Neuron (in vitro differentiated cells): ENCODE results near the gene EIF5A2.
"Not testable (repeated sequence)": the region's sequence is repeated elsewhere in the genome, so short reads cannot be mapped to it uniquely, and the experiment has no call there.

Experiments
- H2AFZ ChIP-seq: one replicate; pipeline ENCODE4 v1.6.1; 2013; ENCODE audit warnings: low read depth, mild to moderate bottlenecking, inconsistent platforms, low read length, moderate library complexity
- H3K27me3 ChIP-seq: one replicate; pipeline ENCODE4 v1.6.1; 2013; ENCODE audit warnings: low read length; ENCODE audit not compliant: insufficient read depth
- H3K36me3 ChIP-seq: one replicate; pipeline ENCODE4 v1.6.1; 2013; ENCODE audit warnings: low read length; ENCODE audit not compliant: insufficient read depth
- H3K4me1 ChIP-seq: one replicate; pipeline ENCODE4 v1.6.1; 2013; ENCODE audit warnings: low read length; ENCODE audit not compliant: insufficient read depth
- H3K4me3 ChIP-seq: 2 replicates; pipeline ENCODE4 v1.5.1; 2013; ENCODE audit warnings: mild to moderate bottlenecking, low read length, moderate library complexity
- H3K9me3 ChIP-seq: one replicate; pipeline ENCODE4 v1.6.1; 2013; ENCODE audit warnings: low read length

The EIF5A2 gene

DNA sequence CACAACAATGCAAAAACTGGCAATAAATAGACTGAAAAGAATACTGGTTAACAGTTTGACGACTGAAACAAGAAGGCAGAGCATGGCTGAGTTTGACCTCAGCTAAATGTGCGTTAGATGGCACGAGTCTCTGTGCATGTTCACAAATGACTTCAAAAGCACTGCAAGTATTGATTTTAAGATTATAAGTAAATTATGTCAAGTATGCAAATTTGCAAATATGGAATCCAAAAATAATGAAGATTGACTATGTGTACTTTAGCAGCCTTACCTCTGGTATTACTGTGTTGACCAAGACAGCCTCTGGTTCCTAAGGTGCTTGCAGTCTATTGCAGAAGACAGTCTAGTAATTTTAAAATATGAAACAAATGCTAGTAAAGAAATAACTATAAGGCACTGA, 2.6 kb upstream of the EIF5A2 start:
- Histone ChIP-seq H3K4me3 (no peak overlapping the region), H3K27me3 (peaks cover 2% of the 10 kb centered on the region), H3K36me3 (no peaks in the 10 kb centered on the region), H3K4me1 (peaks cover 14% of the 10 kb centered on the region), H2AFZ (no peak overlapping the region), H3K9me3 (peaks cover 6% of the 10 kb centered on the region)

DNA sequence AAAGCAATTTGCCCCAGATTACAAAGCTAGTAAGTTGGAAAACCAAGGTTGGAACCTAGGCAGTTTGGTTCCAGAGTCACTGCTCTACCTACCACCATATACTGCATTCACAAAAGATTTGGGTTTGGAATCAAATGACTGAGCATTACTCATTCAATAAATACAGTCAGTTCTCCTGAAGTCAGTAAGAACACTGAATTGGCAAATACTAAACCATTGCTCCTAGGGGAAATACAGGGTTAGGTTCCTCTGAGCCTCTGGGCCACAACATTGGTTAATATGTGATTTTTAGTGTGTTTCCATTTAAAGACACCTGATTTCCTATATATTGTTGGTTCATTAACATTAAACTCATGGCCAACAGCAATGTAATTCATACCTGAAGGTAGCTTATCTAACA, 2.1 kb upstream of the EIF5A2 start:
- Histone ChIP-seq H3K4me1 (peaks cover 14% of the 10 kb centered on the region), H3K27me3 (peaks cover 2% of the 10 kb centered on the region), H3K36me3 (no peaks in the 10 kb centered on the region), H3K4me3 (no peak overlapping the region), H3K9me3 (peaks cover 6% of the 10 kb centered on the region), H2AFZ (no peak overlapping the region)

DNA sequence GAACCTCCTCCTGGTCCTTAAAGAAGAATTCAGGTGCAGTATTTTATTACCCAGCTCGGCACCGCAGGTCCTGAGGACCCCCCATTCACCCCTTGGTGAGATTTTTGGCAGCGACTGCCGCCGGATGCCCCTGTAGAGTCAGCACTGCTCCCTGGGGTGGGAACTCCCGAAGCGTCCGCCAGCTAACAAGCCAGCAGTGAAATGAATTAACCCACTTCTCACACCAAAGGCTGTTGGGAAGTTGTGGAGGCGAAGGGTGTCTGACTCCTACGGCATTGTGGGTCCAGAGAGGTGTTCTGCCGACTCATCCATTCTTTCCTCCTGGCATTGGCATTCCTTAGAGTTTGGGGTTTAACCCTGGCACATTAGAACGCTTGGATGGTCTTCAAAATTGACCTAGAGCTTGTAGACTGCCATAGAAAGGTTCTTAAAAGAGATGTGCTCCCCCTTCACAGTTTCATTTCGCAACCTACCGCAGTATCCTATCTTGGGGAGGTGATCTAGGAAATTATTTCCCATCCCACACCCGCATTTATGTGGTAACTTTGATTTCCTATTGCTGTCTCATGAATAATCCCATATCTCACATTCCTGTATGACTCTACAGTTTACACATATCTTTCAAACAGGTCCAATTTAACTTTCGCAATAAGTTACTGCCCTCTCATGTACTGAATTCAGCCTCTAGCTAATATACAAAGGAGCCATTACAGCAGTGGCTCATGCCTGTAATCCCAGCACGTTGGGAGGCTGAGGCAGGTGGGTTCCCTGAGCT, 879 bp upstream of the EIF5A2 start:
- Histone ChIP-seq H3K9me3 (peaks cover 6% of the 10 kb centered on the region), H3K4me1 (peaks cover 14% of the 10 kb centered on the region), H3K4me3 (no peak overlapping the region), H3K36me3 (no peaks in the 10 kb centered on the region), H3K27me3 (no peaks in the 10 kb centered on the region), H2AFZ (peak overlapping the region; percentile 91)

DNA sequence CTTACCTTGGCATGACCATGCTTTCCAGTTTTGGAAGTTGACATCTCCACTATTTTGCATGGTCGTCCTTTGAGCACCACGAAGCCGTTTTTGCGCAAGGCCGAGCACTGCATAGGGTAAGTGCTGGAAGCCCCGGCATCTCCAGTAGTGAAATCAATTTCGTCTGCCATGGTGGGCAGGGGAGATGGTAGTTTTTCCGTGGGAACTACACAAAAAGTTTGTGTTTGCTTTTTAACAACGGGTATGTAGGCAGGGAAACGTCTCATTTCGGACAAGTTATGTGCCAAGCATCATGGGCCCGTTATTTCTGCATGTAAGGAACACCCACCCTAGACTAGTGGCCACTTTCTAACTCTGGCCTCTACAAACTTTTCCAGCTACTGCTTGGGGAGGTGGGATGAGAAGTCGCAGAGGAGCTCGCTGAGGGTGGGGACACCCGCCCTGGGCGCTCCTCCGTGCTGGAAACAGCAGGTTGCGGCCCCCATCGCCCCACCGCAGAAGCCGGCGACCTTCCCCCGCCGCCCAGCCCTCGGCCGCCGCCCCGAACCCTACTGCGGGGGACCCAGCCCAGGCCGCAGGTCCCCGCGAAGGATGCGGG, 701 bp downstream of the EIF5A2 start:
- H3K36me3 ChIP-seq: no peaks in the 10 kb centered on the region
- peaks cover 6% of the 10 kb centered on the region for H3K9me3 ChIP-seq
- H3K27me3 ChIP-seq: no peaks in the 10 kb centered on the region
- H3K4me1 ChIP-seq: peaks cover 14% of the 10 kb centered on the region
- H3K4me3 ChIP-seq: peak overlapping the region; percentile 89
- H2AFZ ChIP-seq: peak overlapping the region; percentile 91

DNA sequence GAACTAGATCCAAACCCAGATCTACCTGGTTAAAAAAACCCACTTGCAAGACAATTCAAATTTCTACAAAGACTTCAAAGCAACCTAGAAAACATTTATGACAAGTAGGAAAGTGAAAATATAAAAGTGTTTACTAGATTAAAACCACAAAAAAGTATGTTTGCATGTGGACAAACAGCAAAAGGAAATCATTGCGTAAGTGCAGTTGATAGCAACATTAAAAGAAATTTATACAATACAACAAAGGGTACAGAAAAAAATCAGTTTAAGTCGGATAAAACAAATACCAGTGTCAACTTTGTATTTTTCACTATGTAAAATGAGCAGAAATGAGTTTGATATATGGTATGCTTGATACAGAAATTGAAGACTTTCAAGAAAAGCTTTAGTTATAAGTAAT, 2.6 kb downstream of the EIF5A2 start:
- H2AFZ ChIP-seq: no peak overlapping the region
- no peak overlapping the region for H3K4me3 ChIP-seq
- H3K36me3 ChIP-seq: no peaks in the 10 kb centered on the region
- H3K4me1 ChIP-seq: peaks cover 14% of the 10 kb centered on the region
- H3K9me3 ChIP-seq: peaks cover 6% of the 10 kb centered on the region
- no peaks in the 10 kb centered on the region for H3K27me3 ChIP-seq

DNA sequence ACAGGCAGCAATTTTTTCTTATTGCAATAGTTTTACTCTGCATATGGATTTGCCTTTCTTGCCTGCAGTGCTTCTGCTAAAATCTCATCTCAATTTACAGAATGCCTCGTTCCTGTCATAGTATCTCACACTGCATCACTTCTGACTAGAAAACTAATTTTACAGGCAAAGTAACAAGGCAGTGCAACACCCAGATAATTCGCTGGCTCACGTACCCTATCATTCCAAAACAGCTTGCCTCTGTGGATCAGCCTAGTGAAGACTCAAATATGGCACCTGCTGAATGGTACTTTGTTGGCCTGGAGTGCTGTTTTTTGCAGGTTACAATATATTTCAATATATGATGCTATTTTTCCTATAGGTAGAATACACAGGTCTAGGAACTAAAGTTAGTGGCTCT, 5.3 kb downstream of the EIF5A2 start:
- H3K36me3 ChIP-seq: no peaks in the 10 kb centered on the region
- no peak overlapping the region for H3K4me3 ChIP-seq
- no peaks in the 10 kb centered on the region for H3K9me3 ChIP-seq
- H3K4me1 ChIP-seq: peaks cover 14% of the 10 kb centered on the region
- H3K27me3 ChIP-seq: no peaks in the 10 kb centered on the region
- no peak overlapping the region for H2AFZ ChIP-seq

DNA sequence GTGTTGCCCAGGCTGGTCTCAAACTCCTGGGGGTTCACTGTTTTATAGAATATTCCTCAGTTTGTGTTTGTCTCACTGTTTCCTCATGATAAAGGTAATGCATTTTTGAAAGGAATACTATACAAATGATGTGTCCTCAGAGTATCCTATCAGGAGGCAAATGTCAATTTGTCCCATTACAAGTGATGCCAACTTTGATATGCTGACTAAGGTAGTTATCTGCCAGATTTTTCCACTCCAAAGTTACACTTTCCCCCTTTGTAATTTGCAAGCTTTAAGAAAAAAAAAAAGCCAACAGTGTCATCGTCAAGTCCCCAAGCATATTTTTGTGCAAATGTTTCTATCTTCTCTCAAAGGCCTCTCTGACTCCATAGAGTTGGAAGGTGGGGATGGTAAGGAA, 9.0 kb downstream of the EIF5A2 start:
- Histone ChIP-seq H3K4me1 (no peaks in the 10 kb centered on the region), H3K4me3 (no peak overlapping the region), H2AFZ (no peak overlapping the region)

DNA sequence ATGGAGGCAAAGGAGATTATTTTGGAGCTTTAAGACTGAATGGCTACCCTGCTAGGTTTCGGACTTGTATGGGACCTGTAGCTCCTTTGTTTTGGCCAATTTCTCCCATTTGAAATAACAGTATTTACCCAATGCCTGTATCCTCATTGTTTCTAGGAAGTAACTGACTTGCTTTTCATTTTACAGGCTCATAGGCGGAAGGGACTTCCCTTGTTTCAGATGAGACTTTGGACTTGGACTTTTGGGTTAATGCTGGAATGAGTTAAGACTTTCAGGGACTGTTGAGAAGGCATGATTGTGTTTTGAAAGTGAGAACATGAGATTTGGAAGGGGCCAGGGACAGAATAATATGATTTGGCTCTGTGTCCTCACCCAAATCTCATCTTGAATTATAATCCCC, 10.5 kb downstream of the EIF5A2 start:
- Histone ChIP-seq H3K4me1 (no peaks in the 10 kb centered on the region), H3K4me3 (no peak overlapping the region), H3K9me3 (no peaks in the 10 kb centered on the region), H2AFZ (no peak overlapping the region), H3K27me3 (no peaks in the 10 kb centered on the region), H3K36me3 (no peaks in the 10 kb centered on the region)

More for the DNA sequence above, 9.0 kb downstream of the EIF5A2 start:
- H3K9me3 ChIP-seq: no peaks in the 10 kb centered on the region
- H3K36me3 ChIP-seq: no peaks in the 10 kb centered on the region
- H3K27me3 ChIP-seq: no peaks in the 10 kb centered on the region

DNA sequence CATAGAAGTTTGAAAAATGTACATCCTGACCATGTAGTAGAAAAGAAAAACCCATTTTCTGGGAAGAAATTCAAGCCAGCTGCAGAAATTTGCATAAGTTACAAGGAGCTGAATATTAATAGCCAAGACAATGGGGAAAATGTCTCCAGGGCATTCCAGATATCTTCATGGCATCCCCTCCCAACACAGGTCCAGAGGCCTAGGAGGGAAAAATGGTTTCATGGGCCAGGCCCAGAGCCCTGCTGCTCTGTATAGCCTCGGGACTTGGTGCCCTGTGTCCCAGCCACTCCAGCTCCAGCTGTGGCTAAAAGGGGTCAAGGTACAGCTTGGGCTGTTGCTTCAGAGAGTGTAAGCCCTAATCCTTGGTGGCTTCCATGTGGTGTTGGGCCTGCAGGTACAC, 11.2 kb downstream of the EIF5A2 start:
- H3K9me3 ChIP-seq, H3K4me1 ChIP-seq, H3K36me3 ChIP-seq, H3K27me3 ChIP-seq, H3K4me3 ChIP-seq, H2AFZ ChIP-seq: not testable (repeated sequence)

DNA sequence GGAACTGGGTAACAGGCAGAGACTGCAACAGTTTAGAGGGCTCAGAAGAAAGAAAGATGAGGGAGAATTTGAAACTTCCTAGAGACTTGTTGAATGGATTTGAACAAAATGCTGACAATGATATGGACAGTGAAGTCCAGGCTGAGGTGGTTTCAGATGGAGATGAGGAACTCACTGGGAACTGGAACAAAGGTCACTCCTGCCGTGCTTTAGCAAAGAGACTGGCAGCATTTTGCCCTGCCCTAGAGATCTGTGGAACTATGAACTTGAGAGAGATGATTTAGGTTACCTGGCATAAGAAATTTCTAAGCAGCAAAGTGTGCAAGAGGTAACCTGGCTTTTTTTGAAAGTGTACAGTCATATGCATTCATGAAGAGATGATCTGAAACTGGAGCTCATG, 11.7 kb downstream of the EIF5A2 start:
- H3K27me3 ChIP-seq: no peaks in the 10 kb centered on the region
- H3K4me3 ChIP-seq: no peak overlapping the region
- H3K36me3 ChIP-seq: no peaks in the 10 kb centered on the region
- H2AFZ ChIP-seq: no peak overlapping the region
- H3K9me3 ChIP-seq: no peaks in the 10 kb centered on the region
- no peaks in the 10 kb centered on the region for H3K4me1 ChIP-seq

DNA sequence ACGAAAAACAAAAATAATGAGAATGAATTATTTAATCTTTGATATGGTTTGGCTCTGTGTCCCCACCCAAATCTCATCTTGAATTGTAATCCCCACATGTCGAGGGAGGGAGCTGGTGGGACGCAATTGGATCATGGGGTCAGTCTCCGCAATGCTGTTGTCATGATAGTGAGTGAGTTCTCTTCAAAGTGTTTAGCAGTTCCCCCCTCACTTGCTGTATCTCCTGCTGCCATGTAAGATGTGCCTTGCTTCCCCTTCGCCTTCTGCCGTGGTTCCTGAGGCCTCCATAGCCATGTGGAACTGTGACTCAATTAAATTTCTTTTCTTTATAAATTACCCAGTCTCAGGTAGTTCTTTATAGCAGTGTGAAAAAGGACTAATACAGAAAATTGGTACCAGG, 12.1 kb downstream of the EIF5A2 start:
- H2AFZ ChIP-seq, H3K36me3 ChIP-seq, H3K27me3 ChIP-seq, H3K4me1 ChIP-seq, H3K9me3 ChIP-seq, H3K4me3 ChIP-seq: not testable (repeated sequence)

DNA sequence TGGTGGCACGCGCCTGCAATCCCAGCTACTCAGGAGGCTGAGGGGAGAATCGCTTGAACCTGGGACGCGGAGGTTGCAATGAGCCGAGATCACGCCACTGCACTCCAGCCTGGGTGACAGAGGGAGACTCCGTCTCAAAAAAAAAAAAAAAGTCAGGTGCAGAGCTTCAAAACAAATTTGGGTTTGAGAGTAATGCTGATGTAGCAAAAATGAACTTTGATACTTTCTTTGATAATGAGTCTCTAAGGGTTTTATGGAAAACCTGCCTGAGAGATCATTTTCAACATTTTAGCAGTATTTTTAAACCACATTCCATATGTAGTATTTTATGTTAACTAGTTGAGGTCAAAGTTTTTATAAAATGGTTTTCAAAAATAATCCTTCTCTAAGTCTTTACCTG, 14.5 kb downstream of the EIF5A2 start:
- Histone ChIP-seq H3K9me3 (no peaks in the 10 kb centered on the region), H3K4me3 (no peak overlapping the region), H3K36me3 (no peaks in the 10 kb centered on the region), H3K4me1 (no peaks in the 10 kb centered on the region), H2AFZ (no peak overlapping the region), H3K27me3 (no peaks in the 10 kb centered on the region)

DNA sequence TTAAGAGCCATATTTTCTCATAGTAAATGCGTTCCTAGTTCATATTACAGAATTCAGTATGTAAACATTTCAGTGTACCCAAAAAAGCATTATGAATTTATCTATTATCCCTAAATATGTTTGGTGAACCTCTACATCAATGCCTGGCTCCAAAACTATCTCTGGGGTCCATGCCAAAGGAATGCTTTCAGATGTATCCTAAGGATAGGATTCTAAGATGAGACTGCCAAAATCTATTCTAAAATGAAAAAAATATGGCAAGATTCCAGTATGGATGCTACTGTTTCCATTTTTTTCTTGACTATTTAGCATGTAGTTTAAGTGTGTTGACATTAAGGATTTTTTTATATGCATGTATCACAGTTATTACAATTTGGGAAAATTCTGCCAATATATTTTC, 18.8 kb downstream of the EIF5A2 start:
- no peaks in the 10 kb centered on the region for H3K9me3 ChIP-seq
- no peaks in the 10 kb centered on the region for H3K36me3 ChIP-seq

DNA sequence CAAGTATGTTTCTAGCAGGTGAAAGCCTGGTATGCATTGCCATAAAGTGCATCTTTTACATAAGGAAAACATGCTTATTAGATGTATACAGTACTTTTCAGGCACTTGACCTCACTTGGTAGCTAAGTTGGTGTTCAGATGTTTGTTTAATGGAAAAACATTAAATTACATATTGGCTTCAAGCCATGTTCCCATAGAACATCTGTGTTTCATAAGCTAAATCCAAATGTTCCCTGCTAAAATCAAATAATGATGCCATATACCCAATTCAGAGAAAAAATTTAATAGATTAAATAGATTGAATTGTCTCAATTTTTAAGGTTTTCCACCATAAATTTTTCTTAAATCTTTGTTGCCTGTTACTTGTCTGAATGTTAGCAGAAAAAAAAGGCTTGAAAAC, 19.3 kb downstream of the EIF5A2 start:
- Histone ChIP-seq H2AFZ (no peak overlapping the region), H3K36me3 (no peaks in the 10 kb centered on the region), H3K4me1 (no peaks in the 10 kb centered on the region), H3K4me3 (no peak overlapping the region), H3K9me3 (no peaks in the 10 kb centered on the region), H3K27me3 (no peaks in the 10 kb centered on the region)

More for the DNA sequence above, 18.8 kb downstream of the EIF5A2 start:
- Histone ChIP-seq H3K4me3 (no peak overlapping the region), H3K27me3 (no peaks in the 10 kb centered on the region), H3K4me1 (no peaks in the 10 kb centered on the region), H2AFZ (no peak overlapping the region)
